PC-3 (cell line): ENCODE results near the gene SCAF8.

ENCODE experiments used
- CTCF ChIP-seq: fragments of 300-600 bp; sonication (generic); conservative IDR thresholded peaks from 2 replicates; pipeline ENCODE4 v1.5.1; 2017; ENCODE audit warnings: antibody characterized with exemption, low read depth, mild to moderate bottlenecking, low read length
- EZH2 ChIP-seq: fragments of 300-600 bp; sonication (generic); IDR thresholded peaks from one replicate; pipeline ENCODE4 v1.6.1; 2017; ENCODE audit warnings: antibody characterized with exemption, mild to moderate bottlenecking, low read length; ENCODE audit not compliant: unreplicated experiment
- EZH2phosphoT487 ChIP-seq: fragments of 300-600 bp; sonication (generic); IDR thresholded peaks from 2 replicates; pipeline ENCODE4 v1.6.1; 2018; ENCODE audit warnings: mild to moderate bottlenecking, antibody characterized with exemption, low read length, borderline replicate concordance

DNA sequence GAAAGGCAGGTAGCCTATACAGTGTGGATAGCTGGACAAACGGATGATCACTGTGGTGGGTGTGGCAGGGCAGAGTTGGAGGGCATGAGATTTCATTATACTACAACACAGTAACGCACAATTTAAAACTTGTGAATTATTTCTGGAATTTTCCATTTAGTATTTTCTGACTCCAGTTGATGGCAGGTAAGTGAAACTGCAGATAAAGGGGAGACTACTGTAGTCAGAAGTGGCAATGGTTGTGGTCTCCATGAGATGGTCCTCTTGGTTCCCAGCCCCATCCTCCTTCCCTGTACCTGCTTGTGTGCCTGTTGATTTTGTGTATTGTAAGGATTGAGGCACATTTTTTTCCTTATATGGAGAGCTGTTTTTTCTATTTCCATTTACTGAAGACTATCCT is 22.5 kb upstream of the SCAF8 start:
- no peak for TF ChIP-seq CTCF
- TF ChIP-seq EZH2, result no peak
- no peak for TF ChIP-seq EZH2phosphoT487
